A549 (cell line): ENCODE results near the gene FAM32A. TPM values are rescaled to one million over a fixed set of nuclear protein-coding genes. Genes with fewer than 3 reads are reported as not detected.

Experiments
- ATAC-seq, 2 experiments: fragments of 200-7000 bp in 1 of 2; fragments of >200 bp in 1 of 2; cut with Nextera tagmentation in 1 of 2; cut with Tn5 transposase in 1 of 2; 3 replicates each; pipeline versions ENCODE4 v1.8.0 to v1.9.1; 2018 to 2020; ENCODE audit warnings: mild to moderate bottlenecking in 1 of 2, moderate library complexity in 1 of 2
- CTCF ChIA-PET: fragments of 300-600 bp; sonication (Branson Sonifier 250); formaldehyde crosslinking; extraction: SDS; loops from one replicate; lab custom pipeline; 2021; ENCODE audit warnings: antibody characterized with exemption, inconsistent platforms; lab: Yijun Ruan, JAX
- POLR2A ChIA-PET: fragments of 350-600 bp; formaldehyde crosslinking; extraction: SDS; loops from one replicate; lab custom pipeline; 2021; ENCODE audit warnings: antibody characterized with exemption, inconsistent platforms; lab: Yijun Ruan, JAX
- DNase-seq, 2 experiments: peaks; one replicate each; pipeline versions ENCODE4 v3.0.0 to v3.0.0-alpha.2; 2011 to 2016; ENCODE audit warnings: low read depth in 1 of 2, low spot score in 1 of 2
- FAIRE-seq: peaks from 2 replicates; lab custom pipeline; 2011; peaks lifted over from hg19 to GRCh38; lab: Jason Lieb, UNC
- H3K27ac ChIP-seq, 2 experiments: fragments of >200 bp; sonication (Bioruptor Twin); formaldehyde crosslinking; 3 replicates each; pipeline ENCODE4 v1.5.1; 2016 to 2017
- H3K4me1 ChIP-seq: fragments of >200 bp; sonication (Bioruptor Twin); formaldehyde crosslinking; 3 replicates; pipeline ENCODE4 v1.6.1; 2016
- H3K4me2 ChIP-seq: fragments of >200 bp; sonication (Bioruptor Twin); formaldehyde crosslinking; 3 replicates; pipeline ENCODE4 v1.6.1; 2016
- H3K4me3 ChIP-seq: fragments of >200 bp; sonication (Bioruptor Twin); formaldehyde crosslinking; 3 replicates; pipeline ENCODE4 v1.5.1; 2016
- H3K9me3 ChIP-seq: fragments of >200 bp; sonication (Bioruptor Twin); formaldehyde crosslinking; 3 replicates; pipeline ENCODE4 v1.6.1; 2016
- CBX2 ChIP-seq: fragments of 200-600 bp; sonication (generic); IDR thresholded peaks from 2 replicates; pipeline ENCODE4 v1.6.1; 2016; ENCODE audit warnings: low read depth, mild to moderate bottlenecking, borderline replicate concordance
- CBX8 ChIP-seq: fragments of 200-600 bp; sonication (generic); IDR thresholded peaks from 2 replicates; pipeline ENCODE4 v1.6.1; 2016
- CEBPB ChIP-seq, 2 experiments: fragments of >200 bp in 1 of 2; sonication (Bioruptor Twin) in 1 of 2; formaldehyde crosslinking in 1 of 2; IDR thresholded peaks; 2 replicates each; pipeline ENCODE4 v1.6.1; 2012 to 2016
- EHF ChIP-seq: fragments of 250-450 bp; sonication (Bioruptor Pico); IDR thresholded peaks from 2 replicates; pipeline ENCODE4 v1.5.0; 2020; ENCODE audit warnings: mild to moderate bottlenecking
- EHMT2 ChIP-seq: fragments of 200-600 bp; sonication (generic); IDR thresholded peaks from 2 replicates; pipeline ENCODE4 v1.6.1; 2016; ENCODE audit warnings: antibody characterized with exemption, low read depth, mild to moderate bottlenecking, moderate library complexity
- EP300 ChIP-seq, 2 experiments: fragments of >200 bp; sonication (Bioruptor Twin); formaldehyde crosslinking; IDR thresholded peaks; 2 replicates in 1 of 2; 3 replicates in 1 of 2; pipeline ENCODE4 v1.6.1; 2016 to 2017
- FOSL2 ChIP-seq, 2 experiments: fragments of 450-650 bp in 1 of 2; fragments of >200 bp in 1 of 2; sonication (Bioruptor Twin) in 1 of 2; formaldehyde crosslinking; IDR thresholded peaks; 2 replicates each; pipeline versions ENCODE4 v1.5.0 to v1.6.1; 2016 to 2020; ENCODE audit warnings: mild to moderate bottlenecking in 1 of 2, moderate library complexity in 1 of 2
- FOXS1 ChIP-seq: fragments of 250-450 bp; sonication (Bioruptor Pico); IDR thresholded peaks from 2 replicates; pipeline ENCODE4 v1.5.0; 2020; ENCODE audit warnings: mild to moderate bottlenecking, moderate library complexity
- HOXA7 ChIP-seq: fragments of 250-450 bp; sonication (Bioruptor Pico); IDR thresholded peaks from 2 replicates; pipeline ENCODE4 v1.5.0; 2020; ENCODE audit warnings: mild to moderate bottlenecking, moderate library complexity
- JUNB ChIP-seq: fragments of >200 bp; sonication (Bioruptor Twin); formaldehyde crosslinking; IDR thresholded peaks from 2 replicates; pipeline ENCODE4 v1.6.1; 2016
- KDM1A ChIP-seq: fragments of 200-600 bp; sonication (generic); IDR thresholded peaks from 2 replicates; pipeline ENCODE4 v1.6.1; 2016; ENCODE audit warnings: low read depth, mild to moderate bottlenecking
- KDM5A ChIP-seq: fragments of 200-600 bp; sonication (generic); IDR thresholded peaks from 2 replicates; pipeline ENCODE4 v1.6.1; 2016; ENCODE audit warnings: antibody characterized with exemption, mild to moderate bottlenecking
- POLR2A ChIP-seq: IDR thresholded peaks from 2 replicates; pipeline ENCODE4 v1.6.1; 2012; ENCODE audit warnings: mild to moderate bottlenecking, low read length
- RARB ChIP-seq: fragments of 250-450 bp; sonication (Bioruptor Pico); IDR thresholded peaks from 2 replicates; pipeline ENCODE4 v1.8.0; 2021; ENCODE audit warnings: mild to moderate bottlenecking, moderate library complexity
- RFX5 ChIP-seq: fragments of 450-650 bp; IDR thresholded peaks from 2 replicates; pipeline ENCODE4 v1.7.1; 2014; ENCODE audit warnings: antibody characterized with exemption, mild to moderate bottlenecking, moderate library complexity
- SREBF2 ChIP-seq: fragments of 450-650 bp; IDR thresholded peaks from 2 replicates; pipeline ENCODE4 v1.6.1; 2014; ENCODE audit warnings: mild to moderate bottlenecking, moderate library complexity
- ZC3H11A ChIP-seq: fragments of 450-650 bp; IDR thresholded peaks from 2 replicates; pipeline ENCODE4 v1.6.1; 2014; ENCODE audit warnings: antibody characterized with exemption, mild to moderate bottlenecking
- ZNF302 ChIP-seq: fragments of 250-450 bp; sonication (Bioruptor Pico); IDR thresholded peaks from 2 replicates; pipeline ENCODE4 v1.9.0; 2021; ENCODE audit warnings: inconsistent platforms, mild to moderate bottlenecking, moderate library complexity
- WGBS: methylation state at CpG from one replicate; pipeline ENCODE4 v1.1.6; 2017; ENCODE audit errors: missing lambda C conversion rate; 5-methylcytosine and 5-hydroxymethylcytosine counted together
- polyA plus RNA-seq, 4 experiments: library from polyadenylated mRNA; depleted of rRNA in 3 of 4; stranded (reverse); fragments of >200 nt; fragmentation: RNase III in 1 of 4; extraction: RNeasy Plus Mini Kit Qiagen cat#74134 plus additional on column Dnase treatment in 1 of 4; gene quantifications; 2 replicates in 3 of 4; 3 replicates in 1 of 4; pipeline ENCODE4 v1.2.3, GENCODE V29; 2011 to 2017
- TF ChIP-seq, protein P1 (sequence below): fragments of 450-650 bp; IDR thresholded peaks from 2 replicates; pipeline ENCODE4 v1.6.1; 2014; ENCODE audit warnings: antibody characterized with exemption
- TF ChIP-seq, protein P2 (sequence below): fragments of 200-600 bp; sonication (generic); IDR thresholded peaks from 2 replicates; pipeline ENCODE4 v1.6.1; 2016; ENCODE audit warnings: antibody characterized with exemption, mild to moderate bottlenecking, moderate library complexity
- TF ChIP-seq, protein P3 (sequence below): IDR thresholded peaks from 2 replicates; pipeline ENCODE4 v1.6.1; 2012; ENCODE audit warnings: low read depth, borderline replicate concordance
- TF ChIP-seq, protein P4 (sequence below): IDR thresholded peaks from 2 replicates; pipeline ENCODE4 v1.6.1; 2012
- TF ChIP-seq, protein P5 (sequence below): fragments of >200 bp; sonication (Bioruptor Twin); formaldehyde crosslinking; IDR thresholded peaks from 3 replicates; pipeline ENCODE4 v1.5.1; 2016

Gene FAM32A
- polyA plus RNA-seq, 2 of the 4 experiments (the other 2 are of a cell fraction), result 80.8 to 108 TPM

DNA sequence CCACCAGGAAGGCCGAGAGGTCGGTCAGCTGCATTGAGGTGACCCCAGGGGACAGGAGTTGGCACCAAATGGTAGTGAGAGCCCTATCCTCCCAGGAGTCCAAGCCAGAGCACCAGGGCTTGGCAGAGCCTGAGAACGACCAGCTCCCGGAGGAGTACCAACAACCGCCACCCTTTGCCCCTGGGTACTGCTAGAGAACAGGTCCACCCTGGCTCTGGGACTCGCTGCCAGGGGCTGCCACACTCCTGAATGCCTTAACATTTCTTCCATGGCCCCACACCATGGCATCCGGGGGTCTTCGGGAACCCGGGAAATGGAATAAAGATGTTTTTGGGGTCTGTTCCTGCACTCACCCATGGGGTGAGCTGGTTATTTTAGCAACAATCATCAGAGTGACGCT lies 27.6 kb upstream of the FAM32A start (continued):
- no peak for TF ChIP-seq CBX8
- TF ChIP-seq, protein P1, sequence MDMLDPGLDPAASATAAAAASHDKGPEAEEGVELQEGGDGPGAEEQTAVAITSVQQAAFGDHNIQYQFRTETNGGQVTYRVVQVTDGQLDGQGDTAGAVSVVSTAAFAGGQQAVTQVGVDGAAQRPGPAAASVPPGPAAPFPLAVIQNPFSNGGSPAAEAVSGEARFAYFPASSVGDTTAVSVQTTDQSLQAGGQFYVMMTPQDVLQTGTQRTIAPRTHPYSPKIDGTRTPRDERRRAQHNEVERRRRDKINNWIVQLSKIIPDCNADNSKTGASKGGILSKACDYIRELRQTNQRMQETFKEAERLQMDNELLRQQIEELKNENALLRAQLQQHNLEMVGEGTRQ, result no peak
- TF ChIP-seq, protein P2, sequence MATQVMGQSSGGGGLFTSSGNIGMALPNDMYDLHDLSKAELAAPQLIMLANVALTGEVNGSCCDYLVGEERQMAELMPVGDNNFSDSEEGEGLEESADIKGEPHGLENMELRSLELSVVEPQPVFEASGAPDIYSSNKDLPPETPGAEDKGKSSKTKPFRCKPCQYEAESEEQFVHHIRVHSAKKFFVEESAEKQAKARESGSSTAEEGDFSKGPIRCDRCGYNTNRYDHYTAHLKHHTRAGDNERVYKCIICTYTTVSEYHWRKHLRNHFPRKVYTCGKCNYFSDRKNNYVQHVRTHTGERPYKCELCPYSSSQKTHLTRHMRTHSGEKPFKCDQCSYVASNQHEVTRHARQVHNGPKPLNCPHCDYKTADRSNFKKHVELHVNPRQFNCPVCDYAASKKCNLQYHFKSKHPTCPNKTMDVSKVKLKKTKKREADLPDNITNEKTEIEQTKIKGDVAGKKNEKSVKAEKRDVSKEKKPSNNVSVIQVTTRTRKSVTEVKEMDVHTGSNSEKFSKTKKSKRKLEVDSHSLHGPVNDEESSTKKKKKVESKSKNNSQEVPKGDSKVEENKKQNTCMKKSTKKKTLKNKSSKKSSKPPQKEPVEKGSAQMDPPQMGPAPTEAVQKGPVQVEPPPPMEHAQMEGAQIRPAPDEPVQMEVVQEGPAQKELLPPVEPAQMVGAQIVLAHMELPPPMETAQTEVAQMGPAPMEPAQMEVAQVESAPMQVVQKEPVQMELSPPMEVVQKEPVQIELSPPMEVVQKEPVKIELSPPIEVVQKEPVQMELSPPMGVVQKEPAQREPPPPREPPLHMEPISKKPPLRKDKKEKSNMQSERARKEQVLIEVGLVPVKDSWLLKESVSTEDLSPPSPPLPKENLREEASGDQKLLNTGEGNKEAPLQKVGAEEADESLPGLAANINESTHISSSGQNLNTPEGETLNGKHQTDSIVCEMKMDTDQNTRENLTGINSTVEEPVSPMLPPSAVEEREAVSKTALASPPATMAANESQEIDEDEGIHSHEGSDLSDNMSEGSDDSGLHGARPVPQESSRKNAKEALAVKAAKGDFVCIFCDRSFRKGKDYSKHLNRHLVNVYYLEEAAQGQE, result no peak

DNA sequence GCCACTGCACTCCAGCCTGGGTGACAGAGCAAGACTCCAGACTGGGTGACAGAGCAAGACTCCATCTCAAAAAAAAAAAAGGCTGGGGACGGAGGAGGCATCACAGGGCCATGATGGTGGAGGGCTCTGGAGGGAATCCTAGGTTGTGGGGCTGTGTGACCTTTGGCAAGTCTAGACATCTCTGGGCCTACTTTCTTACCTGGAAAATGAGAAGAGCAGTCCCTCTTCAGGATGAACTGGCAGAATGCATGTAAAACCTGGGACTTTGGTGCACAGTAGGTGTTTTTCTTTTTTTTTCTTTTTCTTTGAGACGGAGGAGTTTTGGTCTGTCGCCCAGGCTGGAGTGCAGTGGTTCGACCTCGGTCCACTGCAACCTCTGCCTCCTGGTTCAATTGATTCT lies 25.6 kb upstream of the FAM32A start:
- WGBS, result 95% methylated on average over 5 of the region's 5 CpGs
- TF ChIP-seq, protein P3, sequence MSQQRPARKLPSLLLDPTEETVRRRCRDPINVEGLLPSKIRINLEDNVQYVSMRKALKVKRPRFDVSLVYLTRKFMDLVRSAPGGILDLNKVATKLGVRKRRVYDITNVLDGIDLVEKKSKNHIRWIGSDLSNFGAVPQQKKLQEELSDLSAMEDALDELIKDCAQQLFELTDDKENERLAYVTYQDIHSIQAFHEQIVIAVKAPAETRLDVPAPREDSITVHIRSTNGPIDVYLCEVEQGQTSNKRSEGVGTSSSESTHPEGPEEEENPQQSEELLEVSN, result no peak
- TF ChIP-seq HOXA7, result no peak
- TF ChIP-seq FOXS1, result no peak
- no peak for TF ChIP-seq CBX2
- TF ChIP-seq ZC3H11A, result no peak
- no peak for TF ChIP-seq SREBF2
- TF ChIP-seq, protein P4, sequence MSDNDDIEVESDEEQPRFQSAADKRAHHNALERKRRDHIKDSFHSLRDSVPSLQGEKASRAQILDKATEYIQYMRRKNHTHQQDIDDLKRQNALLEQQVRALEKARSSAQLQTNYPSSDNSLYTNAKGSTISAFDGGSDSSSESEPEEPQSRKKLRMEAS, result no peak
- no peak for TF ChIP-seq RARB (CRISPR knock-in tag)
- TF ChIP-seq, protein P5, sequence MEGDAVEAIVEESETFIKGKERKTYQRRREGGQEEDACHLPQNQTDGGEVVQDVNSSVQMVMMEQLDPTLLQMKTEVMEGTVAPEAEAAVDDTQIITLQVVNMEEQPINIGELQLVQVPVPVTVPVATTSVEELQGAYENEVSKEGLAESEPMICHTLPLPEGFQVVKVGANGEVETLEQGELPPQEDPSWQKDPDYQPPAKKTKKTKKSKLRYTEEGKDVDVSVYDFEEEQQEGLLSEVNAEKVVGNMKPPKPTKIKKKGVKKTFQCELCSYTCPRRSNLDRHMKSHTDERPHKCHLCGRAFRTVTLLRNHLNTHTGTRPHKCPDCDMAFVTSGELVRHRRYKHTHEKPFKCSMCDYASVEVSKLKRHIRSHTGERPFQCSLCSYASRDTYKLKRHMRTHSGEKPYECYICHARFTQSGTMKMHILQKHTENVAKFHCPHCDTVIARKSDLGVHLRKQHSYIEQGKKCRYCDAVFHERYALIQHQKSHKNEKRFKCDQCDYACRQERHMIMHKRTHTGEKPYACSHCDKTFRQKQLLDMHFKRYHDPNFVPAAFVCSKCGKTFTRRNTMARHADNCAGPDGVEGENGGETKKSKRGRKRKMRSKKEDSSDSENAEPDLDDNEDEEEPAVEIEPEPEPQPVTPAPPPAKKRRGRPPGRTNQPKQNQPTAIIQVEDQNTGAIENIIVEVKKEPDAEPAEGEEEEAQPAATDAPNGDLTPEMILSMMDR, result no peak
- no peak for TF ChIP-seq KDM1A
- no peak for TF ChIP-seq EP300 (IDR thresholded peaks at IDR 0.05)
- TF ChIP-seq EHMT2, result no peak
- TF ChIP-seq KDM5A, result no peak
- no peak for TF ChIP-seq POLR2A
- no peak for TF ChIP-seq EHF (CRISPR knock-in tag)
- ATAC-seq (no peak), FAIRE-seq (no peak), DNase-seq (no peak)
- Histone ChIP-seq H3K27ac (peak overlapping the region in 1 of 2 experiments; percentile 82; a peak in 1 of 6 replicates), H3K4me3 (no peak overlapping the region), H3K4me1 (peaks cover 29% of the 10 kb centered on the region), H3K9me3 (no peaks in the 10 kb centered on the region), H3K4me2 (no peak overlapping the region)
- CTCF ChIA-PET, result no interaction called here
- POLR2A ChIA-PET, result no interaction called here

DNA sequence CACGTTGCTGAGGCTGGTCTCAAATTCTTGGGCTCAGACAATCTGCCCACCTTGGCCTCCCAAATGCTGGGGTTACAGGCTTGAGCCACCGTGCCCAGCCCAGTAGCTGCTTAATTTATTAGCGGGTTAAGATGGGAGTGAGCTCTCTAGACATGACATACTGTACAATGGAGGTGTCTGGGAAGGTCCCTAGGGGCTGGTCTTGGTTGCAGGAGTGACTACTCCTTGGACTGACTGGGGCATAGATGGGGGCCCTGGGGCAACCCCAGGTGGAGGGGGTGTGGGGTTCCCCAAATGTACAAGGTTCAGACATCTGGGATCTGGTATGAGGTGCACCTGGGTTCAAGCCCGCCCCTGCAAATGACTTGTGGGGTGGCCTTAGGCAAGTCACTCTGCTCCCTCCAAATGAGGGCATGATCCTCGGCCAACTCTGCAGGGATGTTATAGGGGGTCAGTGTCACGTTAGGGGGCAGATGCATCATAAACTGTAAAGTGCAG lies 24.7 kb upstream of the FAM32A start:
- H3K4me1 ChIP-seq, result peaks cover 29% of the 10 kb centered on the region
- FAIRE-seq (no peak), DNase-seq (no peak), ATAC-seq (no peak; a peak in 1 of 6 replicates)
- H3K4me3 ChIP-seq, result no peak overlapping the region
- ChIA-PET CTCF (interaction anchor here (2.0 kb wide), 1 partner anchor 119 kb away, joined by 5 read pairs; no protein-coding TSS in a partner anchor), POLR2A (no interaction called here)
- H3K9me3 ChIP-seq, result no peaks in the 10 kb centered on the region
- WGBS, result 66% methylated on average over 4 of the region's 6 CpGs
- peak overlapping the region; percentile 80 for H3K4me2 ChIP-seq
- H3K27ac ChIP-seq, result peak overlapping the region; percentile 62 to 82; a peak in 4 of 6 replicates
- no peak for TF ChIP-seq FOSL2 (IDR thresholded peaks at IDR 0.05)
- TF ChIP-seq FOSL2 (CRISPR knock-in tag; IDR thresholded peaks at IDR 0.05), result no peak
- no peak for TF ChIP-seq HOXA7
- TF ChIP-seq ZNF302 (CRISPR knock-in tag), result no peak
- TF ChIP-seq JUNB, result no peak
- no peak for TF ChIP-seq RFX5
- no peak for TF ChIP-seq CEBPB (IDR thresholded peaks at IDR 0.05)
- TF ChIP-seq SREBF2, result no peak
- TF ChIP-seq, protein P5, result no peak
- TF ChIP-seq, protein P1, result no peak
